Psoas muscle (tissue), 8 donors: ENCODE measurements around the gene SHOX. TPM values are rescaled to one million over a fixed set of nuclear protein-coding genes. Genes with fewer than 3 reads are reported as not detected.

ENCODE experiments used
- ATAC-seq, 4 donors: fragments of 200-7000 bp; cut with Tn5 transposase; one replicate each; pipeline ENCODE4 v1.9.1; 2020; ENCODE audit warnings: moderate library complexity in 3 of 4, mild to moderate bottlenecking in 2 of 4
- DNase-seq, 2 donors: peaks; one replicate each; pipeline ENCODE4 v3.0.0-alpha.2; 2020
- H3K27ac ChIP-seq: fragments of 200-600 bp; one replicate; pipeline ENCODE4 v1.8.0; 2022
- H3K27me3 ChIP-seq, 3 donors: fragments of 200-600 bp in 1 of 3; one replicate each; pipeline versions ENCODE4 v1.6.1 to v1.8.0; 2013 to 2022; ENCODE audit warnings: low read length in 2 of 3, mild to moderate bottlenecking in 2 of 3, moderate library complexity in 1 of 3; ENCODE audit not compliant: insufficient read depth in 3 of 3
- H3K36me3 ChIP-seq, 2 donors: fragments of 200-600 bp in 1 of 2; one replicate each; pipeline versions ENCODE4 v1.6.1 to v1.8.0; 2013 to 2022; ENCODE audit warnings: low read depth in 1 of 2, mild to moderate bottlenecking in 1 of 2, moderate library complexity in 1 of 2; ENCODE audit not compliant: insufficient read depth in 1 of 2
- H3K4me1 ChIP-seq: fragments of 200-600 bp; one replicate; pipeline ENCODE4 v1.8.0; 2022
- H3K4me3 ChIP-seq: fragments of 200-600 bp; one replicate; pipeline ENCODE4 v1.8.0; 2022; ENCODE audit warnings: mild to moderate bottlenecking
- H3K9me3 ChIP-seq: fragments of 200-600 bp; one replicate; pipeline ENCODE4 v1.8.0; 2022
- CTCF ChIP-seq: fragments of 200-600 bp; IDR thresholded peaks from one replicate; pipeline ENCODE4 v1.8.0; 2022; ENCODE audit warnings: antibody characterized with exemption
- WGBS, 3 donors: extraction: QIAGEN DNeasy Blood & Tissue Kit; methylation state at CpG; one replicate each; pipeline versions ENCODE4 v1.1.6 to v1.1.7; 2013; 5-methylcytosine and 5-hydroxymethylcytosine counted together
- intact Hi-C, 2 donors: fragments of 100-400 bp; cut with DNase I; formaldehyde crosslinking; loops; one replicate each; pipeline versions ENCODE4 v1.11.0 to v1.14.2; 2022
- polyA plus RNA-seq, 3 donors: library from polyadenylated mRNA; stranded (reverse); fragments of 200-250 nt; gene quantifications; one replicate each; pipeline ENCODE4 v1.2.3, GENCODE V29; 2013
- total RNA-seq, 4 donors: library from RNA; stranded (reverse); fragmentation: NEBNext Ultra II Directional in 2 of 4; extraction: Animal tissue kit (Norgen Biotek cat#: 25700) in 2 of 4; gene quantifications; one replicate each; pipeline versions ENCODE4 v1.2.1 to v1.2.4, GENCODE V29; 2021 to 2023
- donor health status: healthy with polysubstance abuse.
- donor health status: DM: no; HTN: no; CAD: no; lungs with moderate emphysema.
- donor health status: Bipolar disorder and iron deficiency.
- donor health status: healthy.
- donor health status: DM: yes; HTN: yes; CAD: no.
- donor health status: DM: no; HTN: no; CAD: no.
- donor health status: DM: no; HTN: no; CAD: no.
- donor health status: DM: yes; HTN: yes; CAD: no.

Gene SHOX
- total and polyA plus RNA-seq, 7 donors: under 0.01 to 0.03 TPM; not detected in 5

DNA sequence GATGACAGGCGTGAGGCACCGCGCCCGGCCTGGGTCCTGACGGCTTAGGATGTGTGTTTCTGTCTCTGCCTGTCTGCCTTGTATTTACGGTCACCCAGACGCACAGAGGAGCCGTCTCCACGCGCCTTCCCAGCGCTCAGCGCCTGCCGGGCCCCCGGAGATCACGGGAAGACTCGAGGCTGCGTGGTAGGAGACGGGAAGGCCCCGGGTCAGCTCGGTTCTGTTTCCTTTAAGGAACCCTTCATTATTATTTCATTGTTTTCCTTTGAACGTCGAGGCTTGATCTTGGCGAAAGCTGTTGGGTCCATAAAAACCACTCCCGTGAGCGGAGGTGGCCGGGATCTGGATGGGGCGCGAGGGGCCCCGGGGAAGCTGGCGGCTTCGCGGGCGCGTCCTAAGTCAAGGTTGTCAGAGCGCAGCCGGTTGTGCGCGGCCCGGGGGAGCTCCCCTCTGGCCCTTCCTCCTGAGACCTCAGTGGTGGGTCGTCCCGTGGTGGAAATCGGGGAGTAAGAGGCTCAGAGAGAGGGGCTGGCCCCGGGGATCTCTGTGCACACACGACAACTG, 1.3 kb downstream of the SHOX start:
- H3K9me3 ChIP-seq: no peaks in the 10 kb centered on the region
- WGBS, 3 donors: 2 to 5% (median 3%) methylated on average over 43 to 44 of the region's 44 CpGs
- intact Hi-C loops: no loop called here
- H3K36me3 ChIP-seq: no peaks in the 10 kb centered on the region
- TF ChIP-seq CTCF: no peak
- peak in 1 of 2 donors; percentile 36 for DNase-seq
- no peak overlapping the region for H3K27ac ChIP-seq
- H3K4me3 ChIP-seq: no peak overlapping the region
- H3K4me1 ChIP-seq: no peaks in the 10 kb centered on the region
- H3K27me3 ChIP-seq: peaks cover 8 to 83% (median 11%) of the 10 kb centered on the region in 3 donors
- no peak for ATAC-seq

GRCh38 chrX:632366-633042, 1.9 kb downstream of the SHOX start:
- H3K4me3 ChIP-seq: no peak overlapping the region
- DNase-seq (no peak), ATAC-seq (no peak)
- intact Hi-C loops: no loop called here
- no peak overlapping the region for H3K27ac ChIP-seq
- TF ChIP-seq CTCF: no peak
- peaks cover 2% of the 10 kb centered on the region for H3K4me1 ChIP-seq
- 5 to 16% (median 13%) methylated on average over 30 of the region's 30 CpGs for WGBS, 3 donors
- H3K9me3 ChIP-seq: no peaks in the 10 kb centered on the region
- peaks cover 8 to 84% (median 11%) of the 10 kb centered on the region in 3 donors for H3K27me3 ChIP-seq
- H3K36me3 ChIP-seq: no peaks in the 10 kb centered on the region

DNA sequence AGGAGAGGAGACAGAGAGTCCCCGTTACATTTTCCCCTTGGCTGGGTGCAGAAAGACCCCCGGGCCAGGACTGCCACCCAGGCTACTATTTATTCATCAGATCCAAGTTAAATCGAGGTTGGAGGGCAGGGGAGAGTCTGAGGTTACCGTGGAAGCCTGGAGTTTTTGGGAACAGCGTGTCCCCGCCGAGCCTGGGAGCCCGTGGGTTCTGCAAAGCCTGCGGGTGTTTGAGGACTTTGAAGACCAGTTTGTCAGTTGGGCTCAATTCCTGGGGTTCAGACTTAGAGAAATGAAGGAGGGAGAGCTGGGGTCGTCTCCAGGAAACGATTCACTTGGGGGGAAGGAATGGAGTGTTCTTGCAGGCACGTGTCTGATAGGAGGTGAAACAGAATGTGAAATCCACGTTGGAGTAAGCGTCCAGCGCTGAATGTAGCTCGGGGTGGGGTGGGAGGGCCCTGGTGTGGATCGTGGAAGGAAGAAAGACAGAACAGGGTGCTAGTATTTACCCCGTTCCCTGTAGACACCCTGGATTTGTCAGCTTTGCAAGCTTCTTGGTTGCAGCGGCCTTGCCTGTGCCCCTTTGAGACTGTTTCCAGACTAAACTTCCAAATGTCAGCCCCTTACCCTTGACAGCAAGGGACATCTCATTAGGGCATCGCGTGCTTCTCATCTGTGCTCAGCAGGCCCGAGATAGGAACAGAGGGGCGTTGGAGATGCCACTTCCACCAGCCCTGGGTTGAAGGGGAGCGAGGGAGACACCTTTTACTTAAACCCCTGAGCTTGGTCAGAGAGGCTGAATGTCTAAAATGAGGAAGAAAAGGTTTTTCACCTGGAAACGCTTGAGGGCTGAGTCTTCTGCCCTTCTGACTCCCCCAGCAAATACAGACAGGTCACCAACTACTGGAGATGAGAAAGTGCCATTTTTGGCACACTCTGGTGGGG, 2.7 kb downstream of the SHOX start:
- no peaks in the 10 kb centered on the region for H3K9me3 ChIP-seq
- DNase-seq (no peak), ATAC-seq (no peak)
- H3K27me3 ChIP-seq: peaks cover 12 to 85% (median 14%) of the 10 kb centered on the region in 3 donors
- TF ChIP-seq CTCF: no peak
- intact Hi-C loops: no loop called here
- H3K4me1 ChIP-seq: peaks cover 7% of the 10 kb centered on the region
- no peak overlapping the region for H3K4me3 ChIP-seq
- WGBS, 3 donors: 26 to 42% (median 39%) methylated on average over 25 of the region's 25 CpGs
- H3K36me3 ChIP-seq: no peaks in the 10 kb centered on the region
- H3K27ac ChIP-seq: no peak overlapping the region

DNA sequence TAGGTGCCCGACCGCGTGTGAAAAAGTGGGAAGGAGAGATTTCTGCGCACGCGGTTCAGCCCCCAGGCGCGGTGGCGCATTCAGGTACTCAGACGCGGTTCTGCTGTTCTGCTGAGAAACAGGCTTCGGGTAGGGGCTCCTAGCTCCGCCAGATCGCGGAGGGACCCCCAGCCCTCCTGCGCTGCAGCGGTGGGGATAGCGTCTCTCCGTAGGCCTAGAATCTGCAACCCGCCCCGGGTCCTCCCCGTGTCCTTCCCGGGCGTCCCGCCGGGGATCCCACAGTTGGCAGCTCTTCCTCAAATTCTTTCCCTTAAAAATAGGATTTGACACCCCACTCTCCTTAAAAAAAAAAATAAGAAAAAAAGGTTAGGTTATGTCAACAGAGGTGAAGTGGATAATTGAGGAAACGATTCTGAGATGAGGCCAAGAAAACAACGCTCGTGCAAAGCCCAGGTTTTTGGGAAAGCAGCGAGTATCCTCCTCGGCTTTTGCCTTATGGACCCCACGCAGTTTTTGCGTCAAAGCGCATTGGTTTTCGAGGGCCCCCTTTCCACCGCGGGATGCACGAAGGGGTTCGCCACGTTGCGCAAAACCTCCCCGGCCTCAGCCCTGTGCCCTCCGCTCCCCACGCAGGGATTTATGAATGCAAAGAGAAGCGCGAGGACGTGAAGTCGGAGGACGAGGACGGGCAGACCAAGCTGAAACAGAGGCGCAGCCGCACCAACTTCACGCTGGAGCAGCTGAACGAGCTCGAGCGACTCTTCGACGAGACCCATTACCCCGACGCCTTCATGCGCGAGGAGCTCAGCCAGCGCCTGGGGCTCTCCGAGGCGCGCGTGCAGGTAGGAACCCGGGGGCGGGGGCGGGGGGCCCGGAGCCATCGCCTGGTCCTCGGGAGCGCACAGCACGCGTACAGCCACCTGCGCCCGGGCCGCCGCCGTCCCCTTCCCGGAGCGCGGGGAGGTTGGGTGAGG, 3.7 kb downstream of the SHOX start:
- Histone ChIP-seq H3K9me3 (no peaks in the 10 kb centered on the region), H3K4me3 (no peak overlapping the region), H3K4me1 (peaks cover 7% of the 10 kb centered on the region), H3K27me3 (peaks cover 14 to 90% (median 20%) of the 10 kb centered on the region in 3 donors), H3K36me3 (no peaks in the 10 kb centered on the region), H3K27ac (no peak overlapping the region)
- intact Hi-C loops: no loop called here
- TF ChIP-seq CTCF: no peak
- no peak for ATAC-seq
- WGBS, 3 donors: 6 to 12% (median 9%) methylated on average over 80 to 84 of the region's 84 CpGs
- DNase-seq: peak in 1 of 2 donors; percentile 39
